NCI-H82 treated with DMSO at 0.1 percent for 48 hours (cell line): ENCODE data around the gene DPF1.

ENCODE experiments used
- DNase-seq: peaks from one replicate; lab custom pipeline; 2025; ENCODE audit not compliant: unreplicated experiment; lab: John Stamatoyannopoulos, UW

DPF1 gene

GRCh38 chr19:38201731-38202130, 22.3 kb downstream of the DPF1 start:
- no peak for DNase-seq

GRCh38 chr19:38199340-38199739, 24.7 kb downstream of the DPF1 start:
- no peak for DNase-seq

GRCh38 chr19:38197937-38198704, 25.9 kb downstream of the DPF1 start:
- DNase-seq = no peak

DNA sequence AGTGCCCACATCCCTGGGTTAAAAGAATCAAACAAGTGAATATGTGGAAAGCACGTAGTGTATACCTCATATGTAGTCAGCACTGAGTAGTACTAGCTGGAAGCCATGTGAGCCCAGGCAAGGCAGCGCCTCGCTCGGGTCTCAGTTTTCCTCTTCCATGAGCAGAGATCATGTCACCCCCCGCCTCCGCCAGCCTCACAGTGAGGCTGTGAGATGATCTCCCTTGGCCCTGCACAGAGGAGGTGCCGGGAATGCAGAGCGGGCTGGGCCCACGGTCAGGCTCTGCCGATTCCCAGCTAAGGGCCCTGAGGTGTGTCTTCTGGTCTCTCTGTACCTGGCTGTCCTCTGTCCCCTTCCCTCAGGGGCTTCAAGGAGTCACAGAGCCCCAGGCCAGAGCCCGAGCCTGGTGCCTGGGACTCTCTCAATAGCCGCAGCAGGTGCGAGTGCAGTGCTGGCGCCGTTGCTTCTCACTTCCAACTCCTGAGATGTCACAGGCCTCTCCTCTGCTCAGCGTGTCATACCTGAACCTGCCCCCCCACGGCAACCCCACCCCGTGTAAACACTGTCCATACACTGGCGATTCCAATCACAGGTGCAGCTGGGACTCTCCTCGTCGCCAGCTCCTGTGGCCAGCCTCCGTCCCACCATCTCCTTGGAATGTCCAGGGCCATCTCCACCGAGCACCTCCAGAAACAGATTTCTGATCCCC, 26.9 kb downstream of the DPF1 start:
- DNase-seq = no peak

DNA sequence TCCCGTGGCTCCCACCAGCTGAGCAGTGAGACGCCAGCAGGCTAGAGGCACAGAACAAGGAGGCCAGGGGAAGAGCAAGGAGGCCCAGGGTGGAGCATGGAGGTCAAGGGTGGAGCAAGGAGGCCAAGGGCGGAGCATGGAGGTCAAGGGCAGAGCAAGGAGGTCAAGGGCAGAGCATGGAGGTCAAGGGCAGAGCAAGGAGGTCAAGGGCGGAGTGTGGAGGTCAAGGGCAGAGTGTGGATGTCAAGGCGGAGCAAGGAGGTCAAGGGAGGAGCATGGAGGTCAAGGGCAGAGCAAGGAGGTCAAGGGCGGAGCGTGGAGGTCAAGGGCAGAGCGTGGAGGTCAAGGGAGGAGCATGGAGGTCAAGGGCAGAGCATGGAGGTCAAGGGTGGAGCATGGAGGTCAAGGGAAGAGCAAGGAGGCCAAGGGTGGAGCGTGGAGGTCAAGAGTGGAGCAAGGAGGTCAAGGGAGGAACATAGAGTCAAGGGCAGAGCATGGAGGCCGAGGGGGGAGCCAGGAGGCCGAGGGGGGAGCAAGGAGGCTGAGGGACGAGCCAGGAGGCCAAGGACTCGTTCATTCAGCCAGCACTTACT, 27.7 kb downstream of the DPF1 start:
- no peak for DNase-seq

DNA sequence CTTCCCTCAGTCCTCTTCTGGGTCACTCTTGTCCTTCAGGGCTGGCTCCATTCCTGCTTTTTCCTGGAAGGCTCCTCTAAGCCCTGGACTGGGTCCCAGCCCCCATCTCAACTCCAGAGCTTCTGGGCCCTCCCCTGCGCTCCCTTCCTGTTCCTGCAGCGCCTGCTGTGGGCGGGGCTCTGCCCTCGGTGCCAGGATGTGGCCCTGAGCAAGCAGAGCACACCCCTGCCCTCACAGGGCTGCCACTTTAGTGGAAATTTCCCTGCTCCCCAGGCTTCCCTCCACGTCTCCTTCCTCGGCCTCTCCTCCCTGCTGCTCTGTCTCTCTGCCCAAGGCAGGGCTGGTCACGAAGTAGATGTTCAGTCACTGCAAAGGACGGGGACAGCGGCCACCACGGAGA, 28.8 kb downstream of the DPF1 start:
- no peak for DNase-seq

DNA sequence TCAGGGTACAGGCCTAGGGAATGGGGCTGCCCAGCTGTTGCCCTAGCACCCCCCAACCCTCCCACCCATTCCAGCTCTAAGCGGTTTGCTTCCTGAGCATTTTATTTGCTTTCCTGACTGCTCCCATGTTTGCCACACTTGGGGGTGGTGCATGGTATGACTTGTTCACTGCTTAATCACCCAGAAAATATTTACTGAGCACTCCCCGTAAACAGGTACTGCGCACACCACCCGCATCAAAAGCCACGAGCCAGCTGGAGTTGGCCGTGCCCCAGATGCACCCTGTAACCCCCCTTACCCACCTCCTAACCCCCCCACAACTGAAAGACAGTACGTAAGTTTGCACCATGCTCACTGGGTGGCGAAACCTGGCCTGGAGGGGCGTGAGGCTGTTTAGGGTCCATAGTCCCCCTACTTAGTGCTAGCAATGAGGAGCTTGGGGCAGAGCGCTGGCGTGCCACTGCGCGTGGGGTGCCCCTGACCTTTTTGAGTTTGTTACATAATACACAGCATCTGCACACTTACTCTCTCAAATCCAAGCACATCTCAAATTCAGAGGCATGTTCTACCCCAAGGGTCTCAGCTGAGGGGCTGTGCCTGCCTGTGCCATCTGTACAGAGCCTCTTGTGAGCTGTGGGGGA, 29.8 kb downstream of the DPF1 start:
- DNase-seq = no peak

- no peak for DNase-seq
Measured at GRCh38 chr19:38193445-38193844, 30.6 kb downstream of the DPF1 start.

- DNase-seq = no peak
Measured at GRCh38 chr19:38191747-38192146, 32.3 kb downstream of the DPF1 start.

GRCh38 chr19:38190793-38191192, 33.2 kb downstream of the DPF1 start:
- DNase-seq = no peak

DNA sequence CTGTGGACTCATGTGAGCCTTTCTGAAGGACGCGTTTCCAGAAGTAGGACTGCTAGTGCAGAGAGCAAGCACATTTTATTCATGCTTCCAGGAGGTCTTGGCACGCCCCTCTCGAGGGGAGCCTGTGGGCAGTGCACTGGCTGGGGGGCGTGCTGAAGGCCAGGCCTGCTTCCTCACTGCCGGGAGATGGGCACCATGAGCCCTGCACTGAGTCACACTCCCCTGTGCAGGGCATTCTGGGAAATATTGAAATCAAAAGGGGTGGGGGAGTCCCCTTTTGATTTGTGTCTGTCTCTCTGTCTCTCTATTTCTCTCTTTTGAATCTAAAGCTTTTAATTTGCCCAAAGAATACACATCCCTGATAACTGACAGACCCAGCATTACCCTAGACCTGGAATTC, 34.0 kb downstream of the DPF1 start:
- DNase-seq = no peak

- DNase-seq = peak; percentile 7
Measured at GRCh38 chr19:38185562-38185961, 38.5 kb downstream of the DPF1 start.

DNA sequence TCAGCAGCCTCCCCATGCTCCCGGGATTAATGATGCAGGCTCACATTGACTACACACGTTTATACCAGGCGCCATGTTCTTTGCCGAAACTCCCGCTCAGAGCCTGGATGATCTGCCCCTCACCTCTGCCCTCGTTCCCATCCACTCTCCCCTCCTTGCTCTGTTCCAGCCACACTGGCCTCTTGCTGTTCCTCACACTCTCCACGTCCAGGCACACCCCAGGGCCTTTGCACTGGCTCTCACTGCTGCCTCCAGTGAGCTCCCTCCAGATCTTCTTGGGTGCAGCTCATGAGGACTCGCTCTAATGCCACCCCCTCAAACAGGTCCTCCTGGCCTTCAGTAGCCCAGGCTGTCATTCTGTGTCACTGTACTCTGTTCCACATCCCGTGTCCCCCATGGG, 39.2 kb downstream of the DPF1 start:
- DNase-seq = no peak

GRCh38 chr19:38183251-38183897, 40.6 kb downstream of the DPF1 start:
- DNase-seq = peak; percentile 12

DNA sequence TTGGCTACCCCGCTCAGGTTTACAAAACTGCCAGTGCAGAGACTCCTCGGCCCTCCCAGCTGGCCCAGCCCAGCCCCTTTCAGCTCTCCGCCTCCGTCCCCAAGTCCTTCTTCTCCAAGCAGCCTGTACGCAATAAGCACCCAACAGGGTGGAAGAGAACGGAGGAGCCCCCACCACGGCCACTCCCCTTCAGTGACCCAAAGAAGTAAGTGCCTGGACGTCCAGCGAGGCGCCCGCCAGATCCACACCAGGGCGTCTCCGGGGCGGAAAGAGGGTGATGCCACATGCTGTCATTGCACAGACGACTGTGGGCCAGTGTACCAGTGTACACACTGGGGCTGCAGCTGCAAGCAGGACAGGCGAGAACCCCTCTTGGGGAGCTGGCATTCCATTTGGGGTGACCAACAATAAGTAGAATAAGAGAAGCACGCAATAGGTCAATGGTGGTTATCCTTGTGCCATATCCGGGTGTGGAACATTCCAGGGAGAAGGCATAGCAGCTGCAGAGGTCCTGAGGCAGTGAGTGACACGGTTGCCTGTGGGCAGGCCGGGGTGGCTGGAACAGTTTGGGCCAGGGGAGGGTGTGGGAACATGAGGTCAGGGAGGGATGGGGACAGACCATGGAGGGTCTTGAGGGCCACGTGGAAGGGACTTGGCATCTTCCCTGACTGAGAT, 41.3 kb downstream of the DPF1 start:
- DNase-seq = no peak

DNA sequence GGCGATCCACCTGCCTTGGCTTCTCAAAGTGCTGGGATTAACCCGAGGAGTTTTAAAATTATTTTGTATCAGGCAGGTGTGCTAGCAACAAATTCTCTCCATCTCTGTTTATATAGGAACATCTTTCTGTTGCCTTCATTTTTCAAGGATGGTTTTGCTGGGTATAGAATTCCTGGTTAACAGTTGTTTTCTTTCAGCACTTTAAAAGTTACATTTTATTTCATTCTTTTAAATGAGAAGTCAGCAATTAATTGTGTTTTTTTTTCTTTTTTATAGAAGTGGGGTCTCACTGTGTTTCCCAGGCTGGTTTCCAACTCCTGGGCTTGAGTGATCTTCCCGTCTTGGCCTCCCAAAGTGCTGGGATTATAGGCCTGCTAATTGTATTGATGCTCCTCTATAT, 44.0 kb downstream of the DPF1 start:
- DNase-seq = no peak

GRCh38 chr19:38175422-38175821, 48.6 kb downstream of the DPF1 start:
- no peak for DNase-seq

- no peak for DNase-seq
Measured at GRCh38 chr19:38173291-38174041, 50.6 kb downstream of the DPF1 start.

- DNase-seq = no peak
Measured at GRCh38 chr19:38172001-38172400, 52.0 kb downstream of the DPF1 start.

DNA sequence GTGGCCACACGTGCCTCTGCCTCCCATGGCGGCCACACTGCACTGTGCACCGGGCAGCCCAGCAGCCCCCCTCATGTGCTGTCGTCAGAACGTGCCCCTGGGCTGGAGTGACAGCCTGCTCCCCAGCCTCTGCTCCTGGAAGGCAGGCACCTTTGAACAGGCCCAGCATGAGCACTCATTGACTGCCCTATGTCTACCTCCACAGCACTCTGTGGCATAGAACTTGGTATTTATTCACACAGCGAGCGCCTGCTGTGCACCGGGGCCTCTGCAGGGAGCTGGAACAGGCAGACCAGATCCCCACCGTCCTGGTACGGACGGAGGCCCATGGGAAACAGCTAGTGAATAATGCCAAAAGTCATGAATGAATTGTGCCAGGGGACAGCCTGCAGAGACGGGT, 53.7 kb downstream of the DPF1 start:
- DNase-seq = no peak
